Skeletal muscle cell (primary cell): ENCODE results near the gene TMED1.

Experiments
- DNase-seq: peaks from one replicate; pipeline ENCODE4 v3.0.0-alpha.2; 2010; ENCODE audit warnings: low read depth
- H3K4me3 ChIP-seq: 2 replicates; pipeline ENCODE4 v1.5.1; 2011; ENCODE audit warnings: low read depth, mild to moderate bottlenecking, control low read depth, low read length, moderate library complexity

Gene TMED1

GRCh38 chr19:10782795-10783194 is 53.2 kb downstream of the TMED1 start:
- H3K4me3 ChIP-seq, result no peak overlapping the region
- DNase-seq, result no peak
